ENCODE measurements around the gene OMP. TPM values are rescaled to one million over a fixed set of nuclear protein-coding genes. Genes with fewer than 3 reads are reported as not detected.

Gene OMP
- total RNA-seq, 6 experiments from 2014 or later, result 1.0 to 4.2 (median 2.0) TPM; not detected in 1

GRCh38 chr11:77142091-77142975, 39.7 kb downstream of the OMP start:
- Histone ChIP-seq H3K27ac (no peak overlapping the region), H3K9me3 (no peaks in the 10 kb centered on the region), H3K36me3 (no peaks in the 10 kb centered on the region), H3K27me3 (no peaks in the 10 kb centered on the region), H3K4me1 (peaks cover 0 to 32% (median 13%) of the 10 kb centered on the region in 4 donors), H3K4me3 (no peak overlapping the region)
- intact Hi-C loops (cut with DNase I), result no loop called here
- WGBS (ENCODE audit: insufficient coverage, low coverage, low lambda C conversion rate, missing lambda C conversion rate), result 91% methylated on average over 6 of the region's 11 CpGs
- DNase-seq (peak in 1 of 3 donors; percentile 35), ATAC-seq (no peak)
- TF ChIP-seq CTCF (IDR thresholded peaks at IDR 0.05) (no peak), POLR2A (IDR thresholded peaks at IDR 0.05) (no peak)

GRCh38 chr11:77143405-77144020, 40.9 kb downstream of the OMP start:
- Histone ChIP-seq H3K27me3 (no peaks in the 10 kb centered on the region), H3K4me1 (peaks cover 0 to 29% (median 13%) of the 10 kb centered on the region in 4 donors), H3K36me3 (no peaks in the 10 kb centered on the region), H3K27ac (no peak overlapping the region), H3K4me3 (no peak overlapping the region), H3K9me3 (no peaks in the 10 kb centered on the region)
- DNase-seq (peak in 1 of 3 donors; percentile 51), ATAC-seq (no peak)
- TF ChIP-seq POLR2A (IDR thresholded peaks at IDR 0.05), result no peak
- no peak for TF ChIP-seq CTCF (IDR thresholded peaks at IDR 0.05)
- WGBS (ENCODE audit: insufficient coverage, low coverage, low lambda C conversion rate, missing lambda C conversion rate), result 70% methylated on average over 3 of the region's 8 CpGs
- intact Hi-C loops (cut with DNase I), result no loop called here

- no peak overlapping the region for H3K4me3 ChIP-seq
- peak overlapping the region in 1 of 3 donors; percentile 29 for H3K27ac ChIP-seq
- H3K27me3 ChIP-seq, result no peaks in the 10 kb centered on the region
- H3K9me3 ChIP-seq, result no peaks in the 10 kb centered on the region
- peaks cover 0 to 29% (median 13%) of the 10 kb centered on the region in 4 donors for H3K4me1 ChIP-seq
- ATAC-seq, result peak in 3 of 4 donors; percentile 2 to 12 (median 10)
- intact Hi-C loops (cut with DNase I), result no loop called here
- no peaks in the 10 kb centered on the region for H3K36me3 ChIP-seq
- TF ChIP-seq CTCF (IDR thresholded peaks at IDR 0.05) (no peak), POLR2A (IDR thresholded peaks at IDR 0.05) (no peak)
- 67% methylated on average over 1 of the region's 9 CpGs for WGBS (ENCODE audit: insufficient coverage, low coverage, low lambda C conversion rate, missing lambda C conversion rate)
- DNase-seq, result peak in 1 of 3 donors; percentile 40
These were observed 41.7 kb downstream of the OMP start for GRCh38 chr11:77144196-77144856.

GRCh38 chr11:77144857-77145428, 42.3 kb downstream of the OMP start:
- intact Hi-C loops (cut with DNase I), result no loop called here
- no peaks in the 10 kb centered on the region for H3K9me3 ChIP-seq
- H3K4me1 ChIP-seq, result peaks cover 0 to 27% (median 13%) of the 10 kb centered on the region in 4 donors
- 22% methylated on average over 5 of the region's 7 CpGs for WGBS (ENCODE audit: insufficient coverage, low coverage, low lambda C conversion rate, missing lambda C conversion rate)
- H3K27ac ChIP-seq, result peak overlapping the region in 2 of 3 donors; percentile 2 to 37
- DNase-seq (peak; percentile 85 to 96 (median 91)), ATAC-seq (peak; percentile 89 to 95 (median 92))
- H3K27me3 ChIP-seq, result no peaks in the 10 kb centered on the region
- no peak overlapping the region for H3K4me3 ChIP-seq
- TF ChIP-seq POLR2A (IDR thresholded peaks at IDR 0.05), result peak; percentile 45
- no peak for TF ChIP-seq CTCF (IDR thresholded peaks at IDR 0.05)
- no peaks in the 10 kb centered on the region for H3K36me3 ChIP-seq
